ENCODE data around the gene CACNG5.

CACNG5 gene, protein sequence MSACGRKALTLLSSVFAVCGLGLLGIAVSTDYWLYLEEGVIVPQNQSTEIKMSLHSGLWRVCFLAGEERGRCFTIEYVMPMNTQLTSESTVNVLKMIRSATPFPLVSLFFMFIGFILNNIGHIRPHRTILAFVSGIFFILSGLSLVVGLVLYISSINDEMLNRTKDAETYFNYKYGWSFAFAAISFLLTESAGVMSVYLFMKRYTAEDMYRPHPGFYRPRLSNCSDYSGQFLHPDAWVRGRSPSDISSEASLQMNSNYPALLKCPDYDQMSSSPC

DNA sequence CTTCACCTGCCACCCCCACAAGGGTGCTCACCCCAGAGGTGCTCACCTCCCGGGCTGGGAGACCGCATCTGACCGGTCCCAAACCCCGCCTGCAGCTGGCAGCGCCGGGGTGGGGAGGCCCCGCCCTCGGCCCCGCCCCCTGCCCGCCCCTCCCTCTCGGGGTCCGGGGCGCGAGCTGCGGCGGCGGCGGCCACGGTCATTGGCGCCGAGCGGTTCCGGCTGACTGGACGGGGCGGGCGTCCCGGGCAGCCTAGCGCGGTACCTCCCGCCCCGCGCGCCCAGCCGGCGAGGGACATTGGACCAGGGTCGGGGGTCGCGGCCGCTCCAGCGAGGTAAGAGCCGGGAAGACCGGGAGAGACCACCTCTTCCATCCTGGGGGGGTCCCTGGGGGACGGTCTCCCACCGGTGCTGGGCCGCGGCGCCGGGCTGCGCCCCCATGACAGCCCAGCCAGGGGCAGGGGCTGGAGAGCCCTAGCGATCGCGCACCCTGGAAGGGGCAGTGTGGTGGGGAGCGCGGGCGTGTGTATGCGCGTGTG lies at the start of gene CACNG5:
Gene CACNG5 (plus strand): TSS at position 199 of the 536 bp plus-strand sequence. CDS start 42,216 bp downstream, outside the sequence.
- DNase-seq (ENCODE audit: low read depth) = no peak
- TF ChIP-seq, protein P1, sequence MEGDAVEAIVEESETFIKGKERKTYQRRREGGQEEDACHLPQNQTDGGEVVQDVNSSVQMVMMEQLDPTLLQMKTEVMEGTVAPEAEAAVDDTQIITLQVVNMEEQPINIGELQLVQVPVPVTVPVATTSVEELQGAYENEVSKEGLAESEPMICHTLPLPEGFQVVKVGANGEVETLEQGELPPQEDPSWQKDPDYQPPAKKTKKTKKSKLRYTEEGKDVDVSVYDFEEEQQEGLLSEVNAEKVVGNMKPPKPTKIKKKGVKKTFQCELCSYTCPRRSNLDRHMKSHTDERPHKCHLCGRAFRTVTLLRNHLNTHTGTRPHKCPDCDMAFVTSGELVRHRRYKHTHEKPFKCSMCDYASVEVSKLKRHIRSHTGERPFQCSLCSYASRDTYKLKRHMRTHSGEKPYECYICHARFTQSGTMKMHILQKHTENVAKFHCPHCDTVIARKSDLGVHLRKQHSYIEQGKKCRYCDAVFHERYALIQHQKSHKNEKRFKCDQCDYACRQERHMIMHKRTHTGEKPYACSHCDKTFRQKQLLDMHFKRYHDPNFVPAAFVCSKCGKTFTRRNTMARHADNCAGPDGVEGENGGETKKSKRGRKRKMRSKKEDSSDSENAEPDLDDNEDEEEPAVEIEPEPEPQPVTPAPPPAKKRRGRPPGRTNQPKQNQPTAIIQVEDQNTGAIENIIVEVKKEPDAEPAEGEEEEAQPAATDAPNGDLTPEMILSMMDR (conservative IDR thresholded peaks at IDR 0.05; ENCODE audit: control insufficient read depth, insufficient read depth, low read depth, low read length) = no peak
- no peak within 1 kb of the TSS for H3K4me3 ChIP-seq (ENCODE audit: control insufficient read depth, low read depth, low read length)

DNA sequence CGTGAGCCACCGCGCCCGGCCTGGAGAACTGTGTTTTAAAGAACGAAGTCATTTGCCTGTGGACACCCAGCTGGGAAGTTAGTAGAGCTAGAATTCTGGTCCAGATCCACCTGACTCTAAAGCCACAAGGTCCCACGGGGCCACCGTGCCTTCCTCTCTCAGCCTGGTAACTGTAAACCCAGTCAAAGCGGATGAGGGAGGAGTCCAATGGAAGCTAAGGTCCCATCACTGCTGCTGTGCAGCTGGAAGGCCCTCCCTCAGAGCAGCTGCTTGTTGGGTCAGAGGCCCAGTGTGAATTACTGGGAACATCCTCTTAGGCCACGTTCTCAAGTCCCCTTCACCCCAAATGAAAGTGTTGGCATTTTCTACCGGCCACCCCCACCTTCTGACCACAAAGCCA lies 48.8 kb upstream of the CACNG5 start:
- DNase-seq (ENCODE audit: low read depth) = no peak
- no peak overlapping the region for H3K4me3 ChIP-seq (ENCODE audit: control insufficient read depth, low read depth, low read length)
- TF ChIP-seq, protein P1 (conservative IDR thresholded peaks at IDR 0.05; ENCODE audit: control insufficient read depth, insufficient read depth, low read depth, low read length) = no peak

DNA sequence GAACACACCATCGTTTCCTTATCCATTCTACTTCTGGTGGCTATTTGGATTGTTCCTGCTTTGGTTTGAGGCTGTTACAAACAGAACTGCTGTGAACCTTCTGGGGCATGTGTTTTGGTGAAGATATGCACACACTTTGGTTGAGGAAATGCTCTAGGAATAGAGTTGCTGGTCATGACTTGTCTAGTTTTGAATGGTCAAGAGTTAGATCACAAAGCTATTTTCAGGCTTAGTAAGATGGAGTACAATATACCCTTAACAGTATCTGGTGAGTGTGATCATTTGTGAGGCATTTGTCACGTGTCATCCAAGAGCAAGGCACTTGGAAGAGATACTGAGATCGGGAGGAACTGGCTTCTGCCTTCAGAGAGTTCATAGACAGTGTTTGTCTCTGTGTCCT lies 47.0 kb upstream of the CACNG5 start:
- no peak overlapping the region for H3K4me3 ChIP-seq (ENCODE audit: control insufficient read depth, low read depth, low read length)
- no peak for DNase-seq (ENCODE audit: low read depth)
- TF ChIP-seq, protein P1 (conservative IDR thresholded peaks at IDR 0.05; ENCODE audit: control insufficient read depth, insufficient read depth, low read depth, low read length) = no peak

DNA sequence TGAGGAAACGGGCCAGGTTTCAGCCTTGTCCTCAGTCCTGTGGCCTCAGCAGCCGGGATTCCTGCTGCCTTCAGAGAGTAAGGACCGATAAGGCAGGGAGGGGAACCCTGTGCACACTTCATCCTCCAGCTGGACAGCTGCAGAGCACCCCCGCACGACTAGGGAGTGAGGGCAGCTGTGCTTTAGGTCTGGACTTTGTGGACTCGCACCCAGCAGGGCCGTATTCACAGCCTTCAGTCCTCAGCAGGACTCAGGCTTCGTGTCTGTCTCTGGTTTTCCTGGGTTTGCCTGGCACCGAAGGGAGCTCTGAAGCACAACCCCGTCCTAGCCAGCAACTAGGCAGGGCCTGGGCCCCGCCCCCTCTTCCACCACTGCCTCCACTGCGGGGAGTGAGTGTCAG lies 45.8 kb upstream of the CACNG5 start:
- DNase-seq (ENCODE audit: low read depth) = no peak
- TF ChIP-seq, protein P1 (conservative IDR thresholded peaks at IDR 0.05; ENCODE audit: control insufficient read depth, insufficient read depth, low read depth, low read length) = no peak

DNA sequence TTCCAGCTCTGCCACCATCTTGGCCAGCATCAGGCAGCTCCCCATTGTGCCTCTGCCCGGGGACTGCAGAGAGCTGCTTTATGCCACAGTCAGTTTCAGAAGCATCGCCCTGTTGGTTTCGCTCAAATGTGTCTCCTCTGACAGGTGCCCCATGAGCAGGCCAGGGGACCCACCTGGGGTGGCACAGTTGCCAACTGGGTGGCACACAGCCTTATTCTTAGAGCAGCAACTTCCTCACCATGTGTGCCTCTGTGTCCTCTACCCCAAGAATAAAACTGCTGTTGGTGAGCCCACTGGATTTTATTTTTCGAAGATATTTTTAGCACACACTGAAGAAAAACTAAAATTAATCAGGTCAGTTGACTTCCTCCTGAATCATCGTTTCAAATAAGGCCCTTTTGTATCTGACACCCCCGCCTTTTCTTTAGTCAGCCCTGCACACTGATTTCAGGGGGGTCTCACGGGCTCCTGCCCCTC lies 44.9 kb upstream of the CACNG5 start:
- DNase-seq (ENCODE audit: low read depth) = no peak
- no peak overlapping the region for H3K4me3 ChIP-seq (ENCODE audit: control insufficient read depth, low read depth, low read length)
- TF ChIP-seq, protein P1 (conservative IDR thresholded peaks at IDR 0.05; ENCODE audit: control insufficient read depth, insufficient read depth, low read depth, low read length) = no peak

More for the DNA sequence above, 45.8 kb upstream of the CACNG5 start:
- H3K4me3 ChIP-seq (ENCODE audit: control insufficient read depth, low read depth, low read length) = no peak overlapping the region

DNA sequence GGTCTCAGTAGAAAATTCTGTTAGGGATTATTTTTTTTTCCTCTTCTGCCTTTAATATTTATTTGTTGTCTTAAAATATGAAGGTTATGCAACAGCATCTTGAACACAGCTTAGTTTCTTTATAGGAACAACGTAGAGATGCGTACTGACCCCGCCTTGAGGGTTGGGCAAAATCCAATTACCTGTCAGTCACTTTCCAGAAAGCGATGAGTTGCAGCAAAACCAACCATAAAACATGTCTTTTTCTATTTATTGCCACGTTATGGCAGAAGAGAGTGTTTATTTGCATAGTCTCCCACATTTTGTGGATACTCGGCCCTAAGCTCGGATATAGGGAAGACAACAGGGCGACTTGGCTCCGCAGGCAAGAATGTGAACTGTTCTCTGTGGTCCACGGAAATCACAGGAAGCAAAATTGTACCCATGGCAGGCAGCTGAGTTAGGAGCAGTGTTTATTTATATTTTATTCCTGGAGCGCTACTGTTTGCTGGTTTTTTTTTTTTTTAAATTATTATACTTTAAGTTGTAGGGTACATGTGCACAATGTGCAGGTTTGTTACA lies 44.3 kb upstream of the CACNG5 start:
- DNase-seq (ENCODE audit: low read depth) = no peak
- no peak overlapping the region for H3K4me3 ChIP-seq (ENCODE audit: control insufficient read depth, low read depth, low read length)
- TF ChIP-seq, protein P1 (conservative IDR thresholded peaks at IDR 0.05; ENCODE audit: control insufficient read depth, insufficient read depth, low read depth, low read length) = no peak
